ENCODE data around the gene MYO5B.

DNA sequence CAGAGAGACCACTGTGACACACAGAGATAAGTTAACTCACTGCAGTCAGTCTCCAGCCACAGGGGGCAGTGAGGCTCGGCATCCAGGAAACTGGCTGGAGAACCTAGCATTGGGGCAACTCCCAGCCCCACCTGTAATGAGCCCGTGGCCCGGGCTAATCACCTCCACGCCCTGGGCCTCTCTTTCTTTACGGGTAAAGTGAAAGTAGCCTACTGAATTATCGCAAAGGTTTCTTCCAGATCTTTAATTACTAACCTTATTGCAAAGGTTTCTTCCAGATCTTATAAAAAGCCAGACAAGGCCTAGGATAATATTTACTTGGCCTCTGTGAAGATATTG lies 336.0 kb downstream of the MYO5B start:
- TF ChIP-seq, protein P1, sequence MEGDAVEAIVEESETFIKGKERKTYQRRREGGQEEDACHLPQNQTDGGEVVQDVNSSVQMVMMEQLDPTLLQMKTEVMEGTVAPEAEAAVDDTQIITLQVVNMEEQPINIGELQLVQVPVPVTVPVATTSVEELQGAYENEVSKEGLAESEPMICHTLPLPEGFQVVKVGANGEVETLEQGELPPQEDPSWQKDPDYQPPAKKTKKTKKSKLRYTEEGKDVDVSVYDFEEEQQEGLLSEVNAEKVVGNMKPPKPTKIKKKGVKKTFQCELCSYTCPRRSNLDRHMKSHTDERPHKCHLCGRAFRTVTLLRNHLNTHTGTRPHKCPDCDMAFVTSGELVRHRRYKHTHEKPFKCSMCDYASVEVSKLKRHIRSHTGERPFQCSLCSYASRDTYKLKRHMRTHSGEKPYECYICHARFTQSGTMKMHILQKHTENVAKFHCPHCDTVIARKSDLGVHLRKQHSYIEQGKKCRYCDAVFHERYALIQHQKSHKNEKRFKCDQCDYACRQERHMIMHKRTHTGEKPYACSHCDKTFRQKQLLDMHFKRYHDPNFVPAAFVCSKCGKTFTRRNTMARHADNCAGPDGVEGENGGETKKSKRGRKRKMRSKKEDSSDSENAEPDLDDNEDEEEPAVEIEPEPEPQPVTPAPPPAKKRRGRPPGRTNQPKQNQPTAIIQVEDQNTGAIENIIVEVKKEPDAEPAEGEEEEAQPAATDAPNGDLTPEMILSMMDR (IDR thresholded peaks at IDR 0.05): peak; percentile 18; the same call in 1 of the 3 replicates
- TF ChIP-seq JUN (IDR thresholded peaks at IDR 0.05) (no peak), RNF2 (IDR thresholded peaks at IDR 0.05; ENCODE audit: borderline replicate concordance, low read depth) (no peak), BHLHE40 (IDR thresholded peaks at IDR 0.05; ENCODE audit: low read depth, low read length) (no peak), POLR2A (IDR thresholded peaks at IDR 0.05; ENCODE audit: low read length) (no peak), REST (IDR thresholded peaks at IDR 0.05) (no peak), NFE2L2 (conservative IDR thresholded peaks at IDR 0.05; ENCODE audit: low read length) (no peak), EP300 (IDR thresholded peaks at IDR 0.05) (no peak), CHD2 (IDR thresholded peaks at IDR 0.05; ENCODE audit: low read length, partially characterized antibody) (no peak), CEBPB (IDR thresholded peaks at IDR 0.05) (no peak)

Data from A549 (cell line).